ENCODE data around the gene SMARCC1.

DNA sequence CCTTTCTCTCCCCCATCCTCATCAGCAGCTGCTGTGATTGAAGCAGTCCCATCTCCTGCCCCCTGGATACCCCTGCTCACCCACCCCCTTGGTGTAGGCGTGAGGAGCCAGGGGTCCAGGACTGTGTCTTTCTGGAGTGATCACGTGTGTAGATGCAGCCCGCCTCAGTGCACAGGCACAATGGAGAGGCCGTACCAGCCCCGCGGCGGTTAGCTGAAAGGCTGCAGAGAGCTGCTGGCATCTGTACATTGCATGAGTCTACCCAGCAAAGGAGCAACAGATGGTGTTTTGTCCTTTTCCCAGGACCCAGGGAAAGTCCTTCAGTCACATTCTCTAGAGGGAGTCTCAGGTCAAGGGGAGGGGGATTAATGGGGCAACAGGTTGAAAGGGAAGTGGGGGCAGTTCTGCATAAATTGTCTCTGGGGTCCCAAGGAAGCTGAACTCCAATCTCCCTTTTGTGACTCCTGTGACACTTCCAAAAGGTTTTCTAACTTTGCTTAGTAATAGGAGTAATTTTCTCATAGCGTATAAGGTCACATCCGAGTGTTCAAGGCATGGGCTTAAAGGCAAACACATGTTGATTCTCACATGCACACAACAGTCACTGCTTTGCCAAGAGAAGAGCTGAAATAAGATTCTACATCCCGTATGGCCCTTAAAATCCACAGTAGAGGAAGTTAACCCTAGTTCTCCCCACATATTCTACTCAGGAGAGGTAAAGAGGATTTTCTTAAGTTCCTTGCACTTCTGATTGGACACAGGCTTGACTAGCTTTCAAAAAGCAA lies 210.1 kb downstream of the SMARCC1 start:
- TF ChIP-seq YY1 (IDR thresholded peaks at IDR 0.05; ENCODE audit: insufficient read depth, insufficient read length) (no peak), ZNF274 (IDR thresholded peaks at IDR 0.05; ENCODE audit: low read depth, low read length) (no peak), SUZ12 (IDR thresholded peaks at IDR 0.05; ENCODE audit: extremely low read depth, insufficient read depth, insufficient read length) (no peak)

All from NT2/D1 (cell line).